ENCODE measurements around the gene JAZF1.

DNA sequence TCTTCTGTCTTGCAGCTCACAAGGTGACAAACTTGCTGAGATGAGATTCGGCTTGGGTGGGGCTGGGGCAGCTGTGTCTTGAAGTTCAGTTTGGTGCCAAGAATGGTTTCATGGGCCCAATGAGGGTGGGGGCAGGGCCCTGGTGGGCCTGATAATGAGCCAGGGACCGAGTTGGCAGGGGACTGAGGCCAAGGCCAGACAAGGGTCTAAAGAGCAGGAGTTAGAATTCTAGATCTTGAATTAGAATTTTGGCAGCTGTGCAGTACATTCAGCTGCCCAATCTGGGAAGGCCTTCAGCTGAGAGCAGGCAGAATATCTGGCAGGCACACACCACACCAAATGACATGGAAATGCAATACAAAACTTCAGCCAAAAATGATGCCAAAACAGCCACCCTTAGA, 1.5 kb upstream of the JAZF1 start:
- TF ChIP-seq, protein P1, sequence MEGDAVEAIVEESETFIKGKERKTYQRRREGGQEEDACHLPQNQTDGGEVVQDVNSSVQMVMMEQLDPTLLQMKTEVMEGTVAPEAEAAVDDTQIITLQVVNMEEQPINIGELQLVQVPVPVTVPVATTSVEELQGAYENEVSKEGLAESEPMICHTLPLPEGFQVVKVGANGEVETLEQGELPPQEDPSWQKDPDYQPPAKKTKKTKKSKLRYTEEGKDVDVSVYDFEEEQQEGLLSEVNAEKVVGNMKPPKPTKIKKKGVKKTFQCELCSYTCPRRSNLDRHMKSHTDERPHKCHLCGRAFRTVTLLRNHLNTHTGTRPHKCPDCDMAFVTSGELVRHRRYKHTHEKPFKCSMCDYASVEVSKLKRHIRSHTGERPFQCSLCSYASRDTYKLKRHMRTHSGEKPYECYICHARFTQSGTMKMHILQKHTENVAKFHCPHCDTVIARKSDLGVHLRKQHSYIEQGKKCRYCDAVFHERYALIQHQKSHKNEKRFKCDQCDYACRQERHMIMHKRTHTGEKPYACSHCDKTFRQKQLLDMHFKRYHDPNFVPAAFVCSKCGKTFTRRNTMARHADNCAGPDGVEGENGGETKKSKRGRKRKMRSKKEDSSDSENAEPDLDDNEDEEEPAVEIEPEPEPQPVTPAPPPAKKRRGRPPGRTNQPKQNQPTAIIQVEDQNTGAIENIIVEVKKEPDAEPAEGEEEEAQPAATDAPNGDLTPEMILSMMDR (IDR thresholded peaks at IDR 0.05): no peak
- no peak for TF ChIP-seq POLR2A (IDR thresholded peaks at IDR 0.05)
